ENCODE data around the gene CSPG4. TPM values are rescaled to one million over a fixed set of nuclear protein-coding genes. Genes with fewer than 3 reads are reported as not detected.

CSPG4 gene
- total and polyA plus RNA-seq, 2 of the 13 experiments (the other 11 are each of a cell fraction or from before 2014, with no cell fraction given), result 0.01 to 0.04 TPM

- 0 out of 2 replicates have a peak, but pooled peaks have one; percentile 20 for TF ChIP-seq HINFP (CRISPR knock-in tag; IDR thresholded peaks at IDR 0.05; ENCODE audit: low read depth)
- 0 out of 2 replicates have a peak, but pooled peaks have one; percentile 70 for TF ChIP-seq ZFP1 (CRISPR knock-in tag; IDR thresholded peaks at IDR 0.05)
- no peak for TF ChIP-seq JARID2 (CRISPR knock-in tag; IDR thresholded peaks at IDR 0.05; ENCODE audit: insufficient replicate concordance)
- peak; percentile 59; the same call in 1 of the 2 replicates for TF ChIP-seq DMAP1 (CRISPR knock-in tag; IDR thresholded peaks at IDR 0.05)
- TF ChIP-seq SP5 (CRISPR knock-in tag; IDR thresholded peaks at IDR 0.05; ENCODE audit: borderline replicate concordance, low read depth), result peak; percentile 82; the same call in 1 of the 2 replicates
- TF ChIP-seq HNF4A (CRISPR knock-in tag; IDR thresholded peaks at IDR 0.05), result peak; percentile 36
- TF ChIP-seq HIVEP1 (CRISPR knock-in tag; IDR thresholded peaks at IDR 0.05), result peak; percentile 91
- peak; percentile 69 for TF ChIP-seq FOXP4 (CRISPR knock-in tag; IDR thresholded peaks at IDR 0.05)
- TF ChIP-seq, protein P1, sequence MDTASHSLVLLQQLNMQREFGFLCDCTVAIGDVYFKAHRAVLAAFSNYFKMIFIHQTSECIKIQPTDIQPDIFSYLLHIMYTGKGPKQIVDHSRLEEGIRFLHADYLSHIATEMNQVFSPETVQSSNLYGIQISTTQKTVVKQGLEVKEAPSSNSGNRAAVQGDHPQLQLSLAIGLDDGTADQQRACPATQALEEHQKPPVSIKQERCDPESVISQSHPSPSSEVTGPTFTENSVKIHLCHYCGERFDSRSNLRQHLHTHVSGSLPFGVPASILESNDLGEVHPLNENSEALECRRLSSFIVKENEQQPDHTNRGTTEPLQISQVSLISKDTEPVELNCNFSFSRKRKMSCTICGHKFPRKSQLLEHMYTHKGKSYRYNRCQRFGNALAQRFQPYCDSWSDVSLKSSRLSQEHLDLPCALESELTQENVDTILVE (CRISPR knock-in tag; IDR thresholded peaks at IDR 0.05), result peak; percentile 85
- TF ChIP-seq MXI1 (IDR thresholded peaks at IDR 0.05; ENCODE audit: borderline replicate concordance, low read depth, low read length), result peak; percentile 71; the same call in 1 of the 3 replicates
- TF ChIP-seq ZFP41 (CRISPR knock-in tag; IDR thresholded peaks at IDR 0.05; ENCODE audit: borderline replicate concordance), result 0 out of 2 replicates have a peak, but pooled peaks have one; percentile 5
- 0 out of 2 replicates have a peak, but pooled peaks have one; percentile 9 for TF ChIP-seq PPARG (CRISPR knock-in tag; conservative IDR thresholded peaks at IDR 0.05)
- TF ChIP-seq RAD21 (CRISPR knock-in tag; IDR thresholded peaks at IDR 0.05), result peak; percentile 9; the same call in 1 of the 2 replicates
- peak; percentile 37; the same call in 1 of the 2 replicates for TF ChIP-seq MEF2D (CRISPR knock-in tag; IDR thresholded peaks at IDR 0.05)
- no peak for TF ChIP-seq MED13 (CRISPR knock-in tag; IDR thresholded peaks at IDR 0.05)
- peak; percentile 34; the same call in 1 of the 2 replicates for TF ChIP-seq MIXL1 (CRISPR knock-in tag; IDR thresholded peaks at IDR 0.05)
- TF ChIP-seq SOX6 (IDR thresholded peaks at IDR 0.05), result no peak
- TF ChIP-seq SOX6 (CRISPR knock-in tag; IDR thresholded peaks at IDR 0.05), result peak; percentile 65; the same call in 1 of the 2 replicates
- no peak for TF ChIP-seq ELF4 (CRISPR knock-in tag; IDR thresholded peaks at IDR 0.05; ENCODE audit: borderline replicate concordance)
- peak; percentile 66 for TF ChIP-seq ISL2 (CRISPR knock-in tag; IDR thresholded peaks at IDR 0.05)
- 0 out of 2 replicates have a peak, but pooled peaks have one; percentile 23 for TF ChIP-seq ZNF331 (CRISPR knock-in tag; IDR thresholded peaks at IDR 0.05)
- peak; percentile 60; the same call in 1 of the 2 replicates for TF ChIP-seq ZNF350 (CRISPR knock-in tag; IDR thresholded peaks at IDR 0.05; ENCODE audit: borderline replicate concordance, low read depth)
- TF ChIP-seq ZBTB20 (CRISPR knock-in tag; IDR thresholded peaks at IDR 0.05; ENCODE audit: borderline replicate concordance, low read depth), result peak; percentile 40; the same call in 1 of the 2 replicates
- TF ChIP-seq ZNF614 (CRISPR knock-in tag; IDR thresholded peaks at IDR 0.05; ENCODE audit: borderline replicate concordance), result peak; percentile 63; the same call in 1 of the 2 replicates
- peak; percentile 76; the same call in 1 of the 2 replicates for TF ChIP-seq ZNF572 (CRISPR knock-in tag; IDR thresholded peaks at IDR 0.05)
- TF ChIP-seq MED8 (CRISPR knock-in tag; IDR thresholded peaks at IDR 0.05; ENCODE audit: insufficient replicate concordance), result peak; percentile 42
- TF ChIP-seq ZNF501 (CRISPR knock-in tag; IDR thresholded peaks at IDR 0.05), result peak; percentile 87
Observed at GRCh38 chr15:75625542-75626347, 86.9 kb downstream of the CSPG4 start, which contains the start of gene SNUPN (continued).

All from HepG2 (cell line).